Endothelial cell of umbilical vein (primary cell): ENCODE measurements around the gene FKBP8. TPM values are rescaled to one million over a fixed set of nuclear protein-coding genes. Genes with fewer than 3 reads are reported as not detected.

Source experiments
- BruUV-seq: library from RNA; stranded (reverse); fragments of 400-500 nt; replicated peaks from 2 replicates; lab custom pipeline; 2021; lab: Mats Ljungman, UMichigan
- CTCF ChIA-PET: fragments of 300-600, 350-600 bp; sonication (Branson Sonifier 250); formaldehyde crosslinking; loops from one replicate; lab custom pipeline; 2021; ENCODE audit warnings: antibody characterized with exemption, inconsistent platforms; lab: Charles Lee
- POLR2A ChIA-PET: fragments of 300-600, 350-600 bp; sonication (Branson Sonifier 250); formaldehyde crosslinking; loops from one replicate; lab custom pipeline; 2021; ENCODE audit warnings: antibody characterized with exemption, inconsistent platforms; lab: Charles Lee
- DNase-seq: peaks from one replicate; pipeline ENCODE4 v3.0.0-alpha.2; 2011; ENCODE audit warnings: low read depth, low spot score
- FAIRE-seq: peaks from 2 replicates; lab custom pipeline; 2011; peaks lifted over from hg19 to GRCh38; lab: Jason Lieb, UNC
- H2AFZ ChIP-seq: 2 replicates; pipeline ENCODE4 v1.6.0; 2012; ENCODE audit warnings: low read depth, low read length, control low read depth, inconsistent platforms
- H3K27ac ChIP-seq: 2 replicates; pipeline ENCODE4 v1.5.1; 2011; ENCODE audit warnings: low read depth, mild to moderate bottlenecking, control low read depth, low read length, moderate library complexity; ENCODE audit not compliant: insufficient read depth
- H3K27me3 ChIP-seq, 2 experiments: 2 replicates each; pipeline versions ENCODE4 v1.6.0 to v1.6.1; 2011; ENCODE audit warnings: low read length in 2 of 2, mixed read lengths in 1 of 2; ENCODE audit not compliant: control insufficient read depth in 2 of 2, insufficient read depth in 2 of 2
- H3K36me3 ChIP-seq, 2 experiments: 2 replicates in 1 of 2; 3 replicates in 1 of 2; pipeline ENCODE4 v1.5.1; 2011; ENCODE audit warnings: low read length in 2 of 2, mild to moderate bottlenecking in 1 of 2, moderate library complexity in 1 of 2; ENCODE audit not compliant: control insufficient read depth in 2 of 2, insufficient read depth in 2 of 2; ENCODE audit errors: extremely low read depth in 1 of 2
- H3K4me1 ChIP-seq: 3 replicates; pipeline ENCODE4 v1.5.1; 2011; ENCODE audit warnings: mild to moderate bottlenecking, low read length; ENCODE audit not compliant: control insufficient read depth, insufficient read depth; ENCODE audit errors: extremely low read depth
- H3K4me2 ChIP-seq: 2 replicates; pipeline ENCODE4 v1.6.1; 2011; ENCODE audit warnings: low read length, control low read depth, mixed read lengths; ENCODE audit not compliant: insufficient read depth
- H3K4me3 ChIP-seq, 3 experiments: fragments of 200-600 bp in 1 of 3; sonication (generic), shearing (Covaris generic) in 1 of 3; replicated peaks in 1 of 3; 2 replicates each; pipeline ENCODE4 v1.5.1; 2011 to 2016; ENCODE audit warnings: control low read depth in 3 of 3, low read length in 3 of 3, mild to moderate bottlenecking in 2 of 3, inconsistent platforms in 1 of 3, low read depth in 1 of 3, moderate library complexity in 1 of 3; ENCODE audit not compliant: insufficient read depth in 1 of 3
- H3K79me2 ChIP-seq: 2 replicates; pipeline ENCODE4 v1.6.0; 2012; ENCODE audit warnings: low read length, inconsistent platforms; ENCODE audit not compliant: control insufficient read depth, insufficient read depth
- H3K9ac ChIP-seq: replicated peaks from 2 replicates; pipeline ENCODE3; 2011; ENCODE audit warnings: low read length, control low read depth; ENCODE audit not compliant: insufficient read depth; ENCODE audit errors: extremely low read depth
- H3K9me1 ChIP-seq: replicated peaks from 3 replicates; pipeline ENCODE4 v1.6.0; 2011; ENCODE audit warnings: mild to moderate bottlenecking, low read length; ENCODE audit not compliant: control insufficient read depth, insufficient read depth; ENCODE audit errors: extremely low read depth
- H3K9me3 ChIP-seq: replicated peaks from 2 replicates; pipeline ENCODE4 v1.5.1; 2012; ENCODE audit warnings: low read length, inconsistent platforms; ENCODE audit not compliant: control insufficient read depth, insufficient read depth
- H4K20me1 ChIP-seq: replicated peaks from 2 replicates; pipeline ENCODE3; 2011; ENCODE audit warnings: mild to moderate bottlenecking, low read length; ENCODE audit not compliant: control insufficient read depth, insufficient read depth; ENCODE audit errors: extremely low read depth
- CTCF ChIP-seq, 2 donors: IDR thresholded peaks; 1 replicate in 1 of 2; 2 replicates in 1 of 2; pipeline ENCODE4 v1.5.1; 2011; ENCODE audit warnings: low read length in 2 of 2, mild to moderate bottlenecking in 2 of 2, moderate library complexity in 2 of 2, control low read depth in 1 of 2, inconsistent platforms in 1 of 2, low read depth in 1 of 2; ENCODE audit not compliant: insufficient read depth in 1 of 2; ENCODE audit errors: extremely low read depth in 1 of 2
- GATA2 ChIP-seq: IDR thresholded peaks from 2 replicates; pipeline ENCODE4 v1.7.0; 2011; ENCODE audit warnings: low read depth, mild to moderate bottlenecking, moderate library complexity, mixed read lengths, low read length; ENCODE audit not compliant: insufficient read length, insufficient read depth
- MAX ChIP-seq: IDR thresholded peaks from 2 replicates; pipeline ENCODE4 v1.6.1; 2011; ENCODE audit not compliant: insufficient read depth, insufficient read length
- MYC ChIP-seq: IDR thresholded peaks from one replicate; pipeline ENCODE4 v1.6.1; 2011; ENCODE audit warnings: mild to moderate bottlenecking, low read depth, low read length
- POLR2A ChIP-seq: IDR thresholded peaks from 2 replicates; pipeline ENCODE4 v1.6.1; 2012; ENCODE audit warnings: low read depth, mild to moderate bottlenecking, control low read depth, low read length
- dilution Hi-C: fragments of 300-500 bp; cut with MboI; formaldehyde crosslinking; loops from one replicate; pipeline ENCODE4 v1.15.0; 2019; ENCODE audit warnings: low sequenced_read_pairs; ENCODE audit not compliant: extremely low pct_ligation_motif_present
- intact Hi-C: fragments of 100-400 bp; cut with micrococcal nuclease; formaldehyde crosslinking; loops from one replicate; pipeline ENCODE4 v1.10.0; 2022
- polyA plus RNA-seq, 4 experiments: library from polyadenylated mRNA; depleted of rRNA in 3 of 4; stranded (reverse) in 3 of 4; unstranded in 1 of 4; fragments of >200 nt; gene quantifications; 2 replicates each; pipeline versions ENCODE4 v1.2.1 to v1.2.3, GENCODE V29; 2011 to 2012; ENCODE audit warnings: missing spikeins in 1 of 4
- total RNA-seq: library from RNA; stranded (reverse); gene quantifications from 2 replicates; pipeline ENCODE4 v1.2.3, GENCODE V29; 2021

Gene FKBP8
- total and polyA plus RNA-seq, 2 donors (not counting 3 experiments of a cell fraction or from before 2014, with no cell fraction given) = 150 to 173 TPM

DNA sequence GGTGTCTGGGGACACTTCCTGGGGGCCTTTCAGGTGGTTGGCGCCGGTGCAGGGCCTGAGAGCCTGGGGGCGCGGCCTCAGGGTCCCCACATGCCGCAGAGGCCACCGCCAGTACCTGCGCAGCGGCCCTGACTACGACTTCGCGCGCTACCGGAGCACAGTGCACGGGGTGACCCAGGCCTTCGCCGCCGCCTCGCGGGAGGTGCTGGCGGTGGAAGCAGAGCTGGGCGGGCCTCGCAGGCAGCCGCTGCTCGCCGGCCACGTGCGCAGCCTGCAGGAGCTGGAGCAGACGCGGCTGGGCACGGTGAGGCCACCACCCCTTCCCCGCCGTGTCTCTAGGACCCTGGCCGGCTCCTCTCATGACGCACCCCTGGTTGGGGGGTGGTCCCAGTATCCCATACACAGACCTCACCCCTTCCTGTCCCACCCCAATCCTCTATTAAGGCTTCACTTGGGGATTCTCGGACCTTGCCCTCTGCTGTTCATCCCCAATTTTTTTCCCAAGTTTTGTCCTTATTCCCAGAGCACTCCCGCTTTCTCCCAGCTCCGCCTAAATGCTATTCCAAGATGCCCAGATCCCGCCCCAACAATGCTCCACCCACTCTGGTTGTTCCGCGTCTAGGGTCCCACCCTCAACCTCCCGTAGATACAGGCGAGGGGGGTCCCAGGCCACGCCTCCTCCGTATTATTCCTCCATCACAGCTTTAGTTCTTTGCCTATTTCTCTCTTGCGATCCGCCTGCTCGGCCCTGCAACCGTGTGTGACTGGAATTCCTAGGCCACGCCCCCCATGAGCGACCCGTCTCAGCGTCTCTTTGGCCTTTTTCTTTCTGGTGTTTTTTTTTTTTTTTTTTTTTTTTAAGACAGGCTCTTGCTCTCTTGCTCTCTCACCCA lies 46.3 kb upstream of the FKBP8 start:
- Histone ChIP-seq H3K9me1 (no peaks in the 10 kb centered on the region), H4K20me1 (no peaks in the 10 kb centered on the region), H3K79me2 (no peaks in the 10 kb centered on the region), H3K27ac (peak overlapping the region; percentile 16), H3K4me2 (peak overlapping the region; percentile 68), H3K4me3 (peak overlapping the region; percentile 32 to 78 (median 65)), H3K36me3 (peaks cover 0 to 2% of the 10 kb centered on the region in 2 experiments), H3K4me1 (peaks cover 18% of the 10 kb centered on the region), H3K9me3 (no peaks in the 10 kb centered on the region), H2AFZ (peak overlapping the region; percentile 92), H3K9ac (peak overlapping the region; percentile 56), H3K27me3 (no peaks in the 10 kb centered on the region)
- ChIA-PET POLR2A (interaction anchor here (0.7 to 1.4 kb wide), 5 partner anchors 17 to 70 kb away, joined by 3 to 9 read pairs (median 3); partner anchors contain the start of gene UBA52), CTCF (interaction anchor here (0.6 to 3.4 kb wide), 34 partner anchors 9 to 330 kb away, joined by 3 to 24 read pairs (median 4); partner anchors contain the start of genes COPE, DDX49, ELL and KXD1)
- FAIRE-seq (peak; percentile 86), DNase-seq (peak; percentile 54)
- BruUV-seq = no TSS peak
- intact Hi-C loops = loop anchor here (1.0 kb wide), 2 partner anchors 67 to 330 kb away; partner anchors contain the start of genes COPE, DDX49 and ELL
- TF ChIP-seq GATA2 (no peak), CTCF (IDR thresholded peaks at IDR 0.05; ENCODE audit: extremely low read depth in 1 of 2, insufficient read depth in 1 of 2, low read depth in 1 of 2, low read length in 2 of 2) (peak in 1 of 2 donors; percentile 37), POLR2A (no peak), MAX (peak; percentile 84), MYC (peak; percentile 45)
- dilution Hi-C loops = no loop called here
